GM21825 (cell line): Measurements from ENCODE around the gene CCNO.

Experiments
- ATAC-seq: cut with Tn5 transposase; IDR thresholded peaks from one replicate; pipeline ENCODE4 v1.9.1; 2021; ENCODE audit warnings: mild to moderate bottlenecking, moderate library complexity; ENCODE audit not compliant: unreplicated experiment

CCNO gene, protein sequence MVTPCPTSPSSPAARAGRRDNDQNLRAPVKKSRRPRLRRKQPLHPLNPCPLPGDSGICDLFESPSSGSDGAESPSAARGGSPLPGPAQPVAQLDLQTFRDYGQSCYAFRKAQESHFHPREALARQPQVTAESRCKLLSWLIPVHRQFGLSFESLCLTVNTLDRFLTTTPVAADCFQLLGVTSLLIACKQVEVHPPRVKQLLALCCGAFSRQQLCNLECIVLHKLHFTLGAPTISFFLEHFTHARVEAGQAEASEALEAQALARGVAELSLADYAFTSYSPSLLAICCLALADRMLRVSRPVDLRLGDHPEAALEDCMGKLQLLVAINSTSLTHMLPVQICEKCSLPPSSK

DNA sequence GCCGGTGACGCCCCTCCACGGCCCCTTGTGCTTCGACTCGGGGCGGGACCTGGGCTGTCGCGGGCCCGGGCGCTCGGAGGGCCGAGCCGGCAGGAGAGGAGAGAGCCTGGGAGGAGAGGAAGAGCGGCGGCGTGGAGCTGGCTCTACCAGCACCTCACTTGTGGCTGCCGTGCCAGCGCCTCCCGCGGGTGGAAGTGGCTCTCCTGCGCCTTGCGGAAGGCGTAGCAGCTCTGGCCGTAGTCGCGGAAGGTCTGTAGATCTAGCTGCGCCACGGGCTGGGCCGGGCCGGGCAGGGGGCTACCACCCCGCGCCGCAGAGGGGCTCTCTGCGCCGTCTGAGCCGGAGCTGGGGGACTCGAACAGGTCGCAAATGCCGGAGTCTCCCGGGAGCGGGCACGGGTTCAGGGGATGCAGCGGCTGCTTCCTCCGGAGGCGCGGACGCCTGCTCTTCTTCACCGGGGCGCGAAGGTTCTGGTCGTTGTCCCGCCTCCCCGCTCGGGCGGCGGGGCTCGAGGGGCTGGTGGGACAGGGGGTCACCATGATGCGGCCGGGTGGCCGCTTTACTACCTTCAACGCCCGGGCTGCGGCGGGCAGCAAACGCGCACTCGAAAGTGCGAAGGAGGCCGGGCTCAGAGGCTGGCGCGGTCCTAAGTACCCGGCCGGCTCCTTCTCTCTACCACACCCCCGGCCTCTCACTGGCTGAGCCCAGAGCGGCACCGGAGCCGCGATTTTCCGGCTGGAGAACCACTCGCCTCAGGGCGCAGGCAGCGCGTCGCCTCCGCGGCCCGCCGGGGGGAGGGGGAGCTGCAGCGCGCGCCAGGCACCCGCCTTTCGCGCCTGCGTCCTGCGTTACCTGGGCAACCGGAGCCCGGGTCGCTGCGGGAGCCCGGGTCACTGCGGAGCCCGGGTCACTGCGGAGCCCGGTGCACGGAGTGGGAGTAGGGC is at the start of gene CCNO:
Gene CCNO, minus strand, starts transcription at position 624 of the 944 bp plus-strand sequence. Its CDS starts 85 bp downstream, at position 539.
- ATAC-seq, result no peak

DNA sequence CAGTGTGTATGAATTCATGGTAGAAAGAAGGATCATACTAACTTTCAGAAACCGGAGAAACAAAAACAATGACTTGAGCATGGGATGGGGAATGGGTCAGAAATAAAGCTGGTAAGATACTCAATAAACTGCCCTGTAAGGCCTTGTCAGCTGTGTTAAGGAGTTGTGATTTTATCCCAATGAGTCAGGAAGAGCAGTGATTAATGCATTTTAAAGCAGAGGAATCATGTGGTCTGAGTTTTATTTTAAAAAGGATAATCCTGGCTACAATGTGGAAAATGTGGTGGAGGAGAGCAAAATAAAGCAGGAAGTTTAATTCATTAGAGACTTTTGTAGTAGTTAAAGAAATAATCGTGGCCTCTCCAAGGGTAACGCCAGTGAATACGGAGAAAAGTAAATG is 45.4 kb upstream of the CCNO start:
- no peak for ATAC-seq

DNA sequence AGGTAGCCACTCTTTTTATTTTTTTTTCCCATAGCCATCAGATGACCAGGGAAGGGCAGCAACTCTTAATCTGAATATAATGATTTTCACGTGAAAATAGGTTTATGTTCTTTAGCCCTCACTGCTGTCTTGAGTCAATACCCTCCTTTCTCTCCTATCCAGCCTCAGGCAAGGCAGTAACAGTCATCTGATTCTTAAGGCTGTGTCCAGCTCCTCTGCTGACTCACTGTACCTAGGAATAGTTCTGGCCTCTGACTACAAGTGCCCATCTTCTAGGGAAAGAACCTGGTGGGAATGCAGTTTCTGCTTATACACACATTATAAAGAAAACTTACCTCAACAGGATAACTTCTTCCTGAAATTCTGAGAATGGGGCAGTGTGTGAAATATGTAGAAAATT is 43.4 kb upstream of the CCNO start:
- no peak for ATAC-seq

DNA sequence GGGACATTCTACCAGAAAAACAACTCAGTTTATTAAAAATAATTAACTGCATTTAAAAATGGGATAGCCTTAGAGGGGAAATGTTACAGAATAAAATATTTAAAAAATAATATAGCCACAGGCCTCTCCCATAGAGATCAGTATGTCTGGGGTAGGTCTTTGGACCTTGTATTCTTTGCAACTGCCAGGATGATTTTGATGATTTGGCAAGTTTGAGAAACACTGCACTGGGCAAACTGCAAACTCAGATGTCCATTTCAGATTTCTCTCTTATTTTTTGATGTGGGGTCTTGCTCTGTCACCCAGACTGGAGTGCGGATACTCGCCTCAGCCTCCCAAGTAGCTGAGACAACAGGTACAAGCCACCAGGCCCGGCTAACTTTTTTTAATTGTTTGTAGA is 24.9 kb upstream of the CCNO start:
- ATAC-seq, result no peak

DNA sequence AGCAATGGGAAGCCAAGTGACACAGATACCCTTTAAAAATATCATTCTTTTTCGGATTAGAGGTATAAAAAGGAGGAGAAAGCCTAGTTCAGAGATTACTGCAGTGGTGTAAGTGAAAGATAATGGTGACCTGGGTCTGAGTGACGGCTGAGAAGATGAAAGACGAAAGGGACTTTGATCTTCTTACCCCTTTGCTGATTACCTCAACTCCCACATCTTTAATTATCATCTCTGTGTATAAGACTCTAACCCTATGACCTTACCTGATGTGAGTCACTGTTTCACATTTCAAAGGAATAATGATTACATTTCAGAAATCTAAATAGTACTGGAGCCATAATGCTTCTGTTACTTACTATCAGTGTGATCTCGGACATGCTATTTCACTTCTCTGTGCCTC is 21.4 kb upstream of the CCNO start:
- ATAC-seq, result no peak

DNA sequence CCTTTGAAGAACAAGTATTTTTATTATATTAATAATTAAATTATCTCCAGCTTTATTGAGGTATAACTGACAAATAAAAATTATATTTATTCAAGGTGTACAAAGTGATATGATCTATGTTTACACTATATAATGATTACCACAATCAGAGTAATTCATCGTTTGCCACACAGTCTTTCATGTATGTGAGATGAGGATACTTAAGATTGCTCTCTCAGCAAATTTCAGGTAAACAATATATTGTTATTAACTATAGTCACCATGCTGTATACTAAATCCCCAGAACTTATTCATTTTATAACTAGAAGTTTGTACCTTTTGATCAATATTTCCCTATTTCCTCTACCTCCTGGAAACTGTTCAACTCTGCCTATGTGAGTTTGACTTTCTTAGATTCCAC is 16.7 kb upstream of the CCNO start:
- ATAC-seq, result no peak

DNA sequence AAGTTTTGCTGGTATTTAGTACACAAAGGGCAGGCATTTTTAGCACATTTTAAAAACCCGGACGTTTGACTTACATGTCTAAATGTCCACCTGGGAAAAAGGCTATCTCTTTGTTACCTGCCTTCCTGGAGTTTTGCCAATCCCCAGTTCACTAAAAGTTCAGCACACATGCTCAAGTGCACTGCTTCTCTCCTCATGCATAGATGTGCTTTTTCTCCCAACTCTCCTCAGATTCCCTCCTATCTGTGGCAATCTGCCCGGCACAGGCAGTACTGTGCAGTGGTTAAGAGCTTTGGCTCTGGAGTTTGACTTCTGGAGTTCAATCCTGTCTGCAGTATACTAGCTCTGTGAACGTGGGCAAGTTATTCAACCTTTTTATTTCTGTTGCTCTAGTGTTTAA is 8.3 kb upstream of the CCNO start:
- no peak for ATAC-seq

DNA sequence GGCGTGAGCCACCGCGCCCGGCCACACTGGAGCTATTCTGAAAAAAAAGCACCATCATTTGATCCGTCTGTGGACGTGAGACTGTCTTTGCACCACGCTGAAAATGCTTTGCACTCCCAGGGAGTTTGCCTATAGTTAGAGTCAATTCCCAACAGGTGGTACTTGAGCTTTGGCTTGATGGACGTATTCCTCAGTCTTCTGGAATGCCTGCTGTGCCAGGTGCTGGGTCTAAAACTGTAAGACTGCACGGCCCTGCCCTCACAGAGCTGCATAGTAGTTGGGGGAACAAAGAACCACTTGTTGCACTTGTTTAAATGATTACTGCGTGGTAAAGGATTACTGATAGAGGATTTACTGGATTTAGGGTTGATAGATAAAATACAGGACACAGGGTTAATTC is 3.4 kb upstream of the CCNO start:
- no peak for ATAC-seq

DNA sequence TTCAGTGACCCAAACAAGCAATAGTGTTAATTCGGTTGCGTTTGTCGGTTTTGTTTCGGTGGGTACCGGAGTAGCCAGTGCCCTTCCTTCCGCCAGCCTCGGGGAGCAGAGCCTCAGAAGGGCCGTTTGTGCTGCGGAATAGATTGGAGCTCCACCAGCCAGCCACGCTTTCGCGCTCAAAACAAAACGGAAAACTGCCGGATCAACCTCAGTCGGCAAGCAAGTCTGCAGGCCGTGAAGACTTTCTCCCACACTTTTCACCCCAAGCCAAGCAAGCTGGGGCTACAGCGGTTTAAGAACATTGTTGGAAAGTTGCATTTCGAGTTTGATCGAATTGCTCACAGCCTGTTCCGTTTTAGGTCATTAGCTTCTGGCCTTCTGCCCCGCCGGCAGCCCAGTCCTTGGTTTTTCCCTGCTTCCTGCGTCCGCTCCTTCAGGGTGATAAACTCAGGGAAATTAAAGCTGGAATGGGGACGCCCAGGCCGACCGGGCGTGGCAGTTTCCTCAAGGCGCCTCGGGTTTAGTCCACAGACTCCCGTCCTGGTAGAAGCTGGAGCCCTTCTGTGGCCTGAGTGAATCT is 803 bp upstream of the CCNO start:
- no peak for ATAC-seq

DNA sequence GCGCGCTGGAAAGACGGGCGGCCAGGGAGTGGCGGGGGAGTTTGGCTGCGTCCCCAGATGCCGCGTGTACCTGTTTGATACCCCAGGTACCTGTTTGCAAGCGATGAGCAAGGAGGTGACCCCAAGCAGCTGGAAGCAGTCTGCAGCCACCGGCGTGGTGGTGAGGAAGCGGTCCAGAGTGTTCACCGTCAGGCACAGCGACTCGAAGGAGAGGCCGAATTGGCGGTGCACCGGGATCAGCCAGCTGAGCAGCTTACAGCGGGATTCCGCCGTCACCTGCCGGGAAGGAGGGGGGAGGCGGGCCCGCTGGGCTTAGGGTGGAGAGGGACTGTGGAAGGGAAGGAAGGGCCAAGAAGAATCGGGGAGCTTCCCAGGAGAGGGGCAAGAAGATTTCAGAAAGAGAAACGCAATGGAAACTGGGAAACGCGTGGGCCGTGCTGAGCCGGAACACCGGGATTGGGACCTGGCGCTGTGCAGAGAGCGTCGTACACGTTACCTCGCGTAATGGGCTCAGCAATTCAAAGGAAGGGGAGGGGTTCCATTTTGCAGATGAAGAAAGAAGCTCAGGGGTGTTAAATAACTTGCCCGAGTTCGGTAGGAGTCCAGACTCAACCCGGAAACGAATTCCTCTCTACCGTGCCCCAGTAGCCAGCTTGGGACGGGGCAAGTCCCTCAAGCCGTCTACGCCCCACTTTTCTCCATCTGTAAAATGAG is 980 bp downstream of the CCNO start:
- no peak for ATAC-seq

DNA sequence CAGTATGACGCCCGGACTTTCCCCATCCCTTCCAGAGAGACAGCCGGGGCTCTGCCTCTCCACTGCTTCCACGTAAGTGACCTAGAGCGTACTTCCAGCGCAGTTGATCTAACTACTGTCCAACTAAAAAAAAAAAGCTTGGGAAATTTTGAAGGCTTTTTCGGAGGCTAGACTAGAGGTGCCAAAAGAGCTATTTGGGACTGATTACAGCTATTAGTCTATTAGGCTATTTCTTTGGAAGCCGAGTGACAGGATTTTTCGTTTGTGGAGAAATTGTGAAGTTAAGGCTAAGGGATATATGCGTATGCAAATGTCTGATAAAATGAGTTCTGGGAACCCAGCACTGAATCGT is 1.5 kb downstream of the CCNO start:
- no peak for ATAC-seq

DNA sequence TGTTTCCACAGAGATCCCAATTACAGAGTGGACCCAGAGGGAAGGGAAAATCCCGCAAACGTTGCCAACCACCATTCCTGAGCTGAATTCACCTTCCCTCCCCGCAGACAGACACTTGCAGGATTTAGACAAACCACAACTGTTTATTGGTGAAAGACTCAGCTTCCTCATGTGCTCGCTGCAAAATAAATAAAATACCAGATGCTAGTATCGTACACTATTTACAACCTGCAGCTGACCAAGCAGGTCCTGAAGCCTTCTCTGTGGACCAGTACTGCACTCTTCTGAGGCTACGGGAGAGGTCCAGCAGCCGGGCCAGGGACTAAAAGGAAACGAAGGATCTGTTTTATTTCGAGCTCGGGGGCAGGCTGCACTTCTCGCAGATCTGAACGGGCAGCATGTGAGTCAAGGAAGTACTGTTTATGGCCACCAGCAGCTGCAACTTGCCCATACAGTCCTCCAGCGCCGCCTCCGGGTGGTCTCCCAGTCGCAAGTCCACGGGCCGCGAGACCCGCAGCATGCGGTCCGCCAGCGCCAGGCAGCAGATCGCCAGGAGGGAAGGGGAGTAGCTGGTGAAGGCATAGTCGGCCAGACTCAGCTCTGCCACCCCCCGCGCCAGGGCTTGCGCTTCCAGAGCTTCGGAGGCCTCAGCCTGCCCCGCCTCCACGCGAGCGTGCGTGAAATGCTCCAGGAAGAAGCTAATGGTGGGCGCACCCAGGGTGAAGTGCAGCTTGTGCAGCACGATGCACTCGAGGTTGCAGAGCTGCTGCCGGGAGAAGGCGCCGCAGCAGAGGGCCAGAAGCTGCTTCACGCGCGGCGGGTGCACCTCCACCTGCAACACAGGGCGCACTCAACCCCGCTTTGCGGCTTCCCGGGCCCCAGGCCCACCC is 2.1 kb downstream of the CCNO start:
- ATAC-seq, result no peak

DNA sequence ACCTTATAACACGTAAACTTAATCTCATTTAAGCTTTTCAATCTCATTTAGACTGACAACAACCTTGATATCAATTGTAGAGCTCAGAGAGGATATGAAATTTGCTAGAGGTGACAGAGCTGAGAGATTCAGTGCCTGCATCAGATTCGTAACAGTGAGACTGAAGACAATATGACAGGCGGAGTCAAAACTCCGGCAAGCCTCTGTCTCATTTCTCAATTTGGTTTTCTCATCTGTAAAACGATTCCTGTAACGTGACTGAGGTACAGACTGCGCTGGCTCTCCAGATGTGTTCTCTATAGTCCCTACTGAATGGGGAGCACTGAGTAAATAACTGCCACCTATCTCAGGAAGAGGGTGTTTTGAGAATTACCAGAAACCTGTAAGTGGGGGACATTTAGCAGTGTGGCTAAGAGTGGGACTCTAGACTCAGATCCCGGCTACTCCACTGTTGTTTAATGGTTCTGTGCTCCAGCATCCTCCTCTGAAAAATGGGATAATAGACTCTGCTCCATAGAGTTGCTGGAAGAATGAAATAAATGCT is 3.2 kb downstream of the CCNO start:
- no peak for ATAC-seq

DNA sequence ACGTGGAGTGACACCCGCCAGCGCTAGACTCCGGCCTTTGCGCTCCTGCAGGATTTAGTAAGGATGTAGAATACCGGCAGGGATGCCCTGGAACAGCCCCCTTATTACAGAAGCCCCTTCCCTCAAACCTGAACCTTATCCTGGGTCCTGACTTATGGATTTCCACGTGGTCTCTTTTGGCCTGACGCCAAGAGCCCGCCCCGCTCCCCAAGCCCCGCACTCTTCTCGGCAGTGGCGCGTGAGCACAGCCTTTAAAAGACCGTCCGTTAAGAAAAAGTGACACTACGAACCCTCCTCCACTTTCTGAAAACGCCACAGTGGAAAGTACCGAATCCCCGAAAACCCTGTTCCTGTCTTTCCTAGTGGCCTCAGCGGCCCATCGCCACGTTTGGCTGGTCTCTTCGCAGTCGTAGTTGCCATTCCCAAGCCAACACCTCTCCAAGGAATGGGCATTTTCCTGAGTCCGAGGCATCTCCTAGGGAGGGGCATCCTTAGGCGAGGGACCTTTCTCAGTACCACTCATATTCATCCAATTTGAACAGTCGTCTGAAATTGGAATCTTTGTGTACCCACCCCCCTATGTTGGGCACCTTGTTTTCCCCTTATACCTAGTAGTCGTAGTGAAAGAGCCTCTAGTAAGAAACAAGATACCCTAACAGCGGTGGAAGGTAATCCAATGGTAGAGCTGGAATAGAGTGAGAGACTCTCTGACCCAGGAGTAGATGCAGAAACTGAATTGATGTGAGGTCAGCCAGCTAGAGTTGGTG is 5.6 kb downstream of the CCNO start:
- ATAC-seq, result no peak

DNA sequence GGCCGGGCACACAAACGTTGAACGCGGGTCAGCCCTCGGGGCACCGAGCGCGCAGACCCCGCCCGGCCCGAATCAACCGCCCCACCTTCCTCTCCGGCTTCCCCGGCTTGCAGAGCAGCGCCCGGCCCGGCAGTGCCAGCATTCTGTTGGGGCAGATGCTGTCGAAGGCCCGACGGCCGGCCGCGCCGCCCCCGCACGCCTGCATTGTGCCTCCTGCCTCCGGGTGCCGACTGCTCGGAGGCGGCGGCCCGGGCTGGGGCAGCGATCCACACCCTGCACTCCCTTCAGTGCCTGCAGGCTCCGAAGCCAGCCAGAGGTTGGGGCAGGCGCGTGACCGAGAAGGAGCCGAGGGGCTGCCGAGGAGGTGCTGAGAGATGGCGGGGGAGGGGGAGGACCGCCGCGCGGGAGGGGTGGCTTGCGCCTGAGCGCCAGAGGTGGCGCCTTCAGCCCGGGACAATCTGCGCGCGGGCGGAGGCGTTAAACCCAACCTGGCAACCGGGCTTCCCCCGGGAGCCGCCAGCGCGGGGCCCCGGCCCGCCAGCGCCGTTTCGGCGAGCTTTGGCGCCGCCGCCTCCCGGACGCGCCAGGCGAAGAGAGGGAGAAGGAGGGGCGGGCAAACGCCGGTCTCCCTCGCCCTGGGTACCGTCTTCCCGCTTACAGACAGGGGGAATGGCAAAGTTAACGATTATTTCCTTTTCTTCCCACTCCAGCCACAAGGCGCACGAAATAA is 6.3 kb downstream of the CCNO start, which contains the start of gene MCIDAS:
Gene MCIDAS, minus strand, starts transcription at position 382 of the 730 bp plus-strand sequence. Its CDS starts 177 bp downstream, at position 205.
- peak; percentile 37 for ATAC-seq

DNA sequence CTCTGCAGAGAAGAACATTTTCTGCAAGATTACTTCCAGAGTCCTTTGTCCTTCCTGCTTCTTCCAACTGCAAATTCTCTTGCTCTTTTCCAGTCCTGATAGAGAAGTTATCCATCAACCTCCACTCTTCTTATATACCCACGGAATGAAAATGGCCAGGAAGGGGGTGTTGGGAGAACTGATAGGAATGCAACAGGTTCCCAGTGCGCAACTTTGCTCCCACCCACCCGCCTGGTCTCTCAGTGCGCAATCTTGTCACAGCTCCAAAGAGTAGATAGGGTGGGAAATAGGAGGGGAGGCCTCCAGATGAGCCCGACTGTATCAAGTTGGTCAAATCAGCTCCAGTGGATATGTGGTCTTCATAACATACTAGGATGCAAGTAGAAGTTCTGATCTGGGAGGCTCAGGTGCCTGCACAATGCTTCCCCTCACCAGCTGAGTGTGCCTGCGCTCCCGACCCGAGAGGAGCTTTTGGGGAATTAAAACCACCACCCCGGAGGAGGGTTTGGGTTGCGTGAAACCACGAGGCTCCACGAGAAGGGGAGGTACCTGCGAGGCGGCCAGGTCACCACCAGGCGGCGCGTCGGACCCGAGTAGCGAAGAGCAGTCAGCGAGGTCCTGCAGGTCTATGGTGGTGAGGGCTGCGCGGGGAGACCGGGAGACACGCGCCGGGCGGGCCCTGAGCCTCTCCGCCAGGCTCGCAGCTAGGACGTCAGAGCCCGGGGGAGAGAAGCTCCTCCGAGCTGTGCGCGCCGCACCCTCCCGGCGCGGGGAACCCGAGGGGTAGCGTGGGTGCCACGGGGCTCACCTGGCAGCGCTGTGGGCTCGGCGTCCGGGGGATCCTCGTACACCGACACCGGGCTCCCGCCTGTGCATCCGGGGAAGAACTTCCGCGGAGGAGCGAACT is 7.1 kb downstream of the CCNO start:
- peak; percentile 59 for ATAC-seq

DNA sequence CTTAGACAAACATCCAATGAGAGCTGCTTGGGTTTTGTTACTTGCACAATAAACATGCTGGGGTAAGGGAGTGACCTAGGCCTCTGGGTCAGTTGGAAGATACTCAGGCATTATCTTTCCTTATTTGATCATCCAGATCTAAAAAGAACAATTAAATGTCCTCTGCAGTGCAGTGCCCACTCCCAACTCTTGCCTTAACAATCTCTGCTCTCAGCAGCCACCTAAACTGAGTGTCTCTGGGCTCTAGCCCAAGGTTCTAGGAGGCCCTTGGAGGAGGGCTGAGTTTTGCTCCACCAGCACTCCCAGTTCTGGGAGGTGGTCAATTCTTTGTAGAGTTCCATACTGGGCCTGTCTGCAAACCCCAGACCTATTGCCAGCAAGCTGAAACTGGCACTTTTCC is 8.1 kb downstream of the CCNO start:
- ATAC-seq, result no peak
